ENCODE data around the gene LILRA2.
"Not testable (repeated sequence)": the region's sequence is repeated elsewhere in the genome, so short reads cannot be mapped to it uniquely, and the experiment has no call there.

GRCh38 chr19:54593931-54594626, 20.5 kb downstream of the LILRA2 start:
- TF ChIP-seq CTCF (optimal IDR thresholded peaks at IDR 0.05 in 1 of 3, IDR thresholded peaks at IDR 0.05 in 1 of 3, conservative IDR thresholded peaks at IDR 0.05 in 1 of 3; ENCODE audit: extremely low read depth in 1 of 3, insufficient read depth in 2 of 3, low read length in 3 of 3); EZH2 (IDR thresholded peaks at IDR 0.05; ENCODE audit: low read length): not testable (repeated sequence)
